Mononuclear cell (primary cell): ENCODE measurements around the gene SLC10A6. TPM values are rescaled to one million over a fixed set of nuclear protein-coding genes. Genes with fewer than 3 reads are reported as not detected.

ENCODE experiments used
- H3K27me3 ChIP-seq: 2 replicates; pipeline ENCODE4 v1.6.0; 2011; ENCODE audit warnings: low read length, control low read depth; ENCODE audit not compliant: insufficient read depth
- H3K4me1 ChIP-seq: 2 replicates; pipeline ENCODE4 v1.5.1; 2011; ENCODE audit warnings: mild to moderate bottlenecking, low read length, control low read depth; ENCODE audit not compliant: insufficient read depth
- H3K4me3 ChIP-seq: 2 replicates; pipeline ENCODE4 v1.5.1; 2011; ENCODE audit warnings: mild to moderate bottlenecking, low read length, moderate library complexity
- H3K9me3 ChIP-seq: 2 replicates; pipeline ENCODE4 v1.5.1; 2011; ENCODE audit warnings: low read depth, mild to moderate bottlenecking, control low read depth, low read length
- total RNA-seq: library from RNA; depleted of rRNA; stranded (reverse); fragments of >200 nt; gene quantifications from one replicate; pipeline ENCODE4 v1.2.3, GENCODE V29; 2012

SLC10A6 gene
- total RNA-seq, 1 donor: not detected

DNA sequence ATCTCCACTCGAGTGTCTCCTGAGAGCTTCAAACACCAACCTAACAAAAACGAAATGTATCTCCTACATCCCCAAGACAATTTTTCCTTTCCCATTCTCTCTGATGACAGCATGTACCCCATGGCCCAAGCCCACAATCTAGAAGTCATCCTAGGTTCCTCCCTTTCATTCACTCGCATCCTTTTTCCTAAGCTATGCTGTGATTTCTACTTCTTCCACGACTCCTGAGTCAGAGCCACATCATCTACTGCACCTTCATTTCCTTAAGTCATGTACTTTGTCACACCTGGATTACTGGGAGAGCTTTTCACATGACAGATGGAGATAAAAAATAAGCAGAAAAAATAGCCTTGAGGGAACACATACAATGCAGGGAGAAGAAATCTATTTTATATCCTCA is 23.0 kb upstream of the SLC10A6 start:
- no peaks in the 10 kb centered on the region for H3K27me3 ChIP-seq
- no peak overlapping the region for H3K4me3 ChIP-seq
- no peaks in the 10 kb centered on the region for H3K9me3 ChIP-seq
- peaks cover 3% of the 10 kb centered on the region for H3K4me1 ChIP-seq

DNA sequence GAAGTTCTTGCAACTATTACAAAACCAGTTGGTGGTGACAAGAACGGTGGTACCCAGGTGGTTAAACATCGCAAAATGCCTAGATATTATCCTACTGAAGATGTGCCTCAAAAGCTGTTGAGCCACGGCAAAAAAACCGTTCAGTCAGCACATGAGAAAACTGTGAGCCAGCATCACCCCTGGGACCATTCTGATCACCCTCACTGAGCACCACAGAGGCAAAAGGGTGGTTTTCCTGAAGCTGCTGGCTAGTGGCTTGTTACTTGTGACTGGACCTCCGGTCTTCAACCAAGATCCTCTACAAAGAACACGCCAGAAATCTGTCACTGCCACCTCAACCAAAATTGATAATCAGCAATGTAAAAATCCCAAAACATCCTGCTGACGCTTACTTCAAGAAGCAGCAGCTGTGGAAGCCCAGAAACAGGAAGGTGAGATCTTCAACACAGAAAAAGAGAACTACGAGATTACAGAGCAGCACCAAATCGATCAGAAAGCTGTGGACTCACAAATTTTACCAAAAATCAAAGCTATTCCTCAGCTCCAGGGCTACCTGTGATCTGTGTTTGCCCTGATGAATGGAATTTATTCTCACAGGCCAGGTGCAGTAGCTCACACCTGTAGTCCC is 21.4 kb upstream of the SLC10A6 start:
- no peak overlapping the region for H3K4me3 ChIP-seq
- no peaks in the 10 kb centered on the region for H3K27me3 ChIP-seq
- no peaks in the 10 kb centered on the region for H3K9me3 ChIP-seq
- peaks cover 3% of the 10 kb centered on the region for H3K4me1 ChIP-seq

DNA sequence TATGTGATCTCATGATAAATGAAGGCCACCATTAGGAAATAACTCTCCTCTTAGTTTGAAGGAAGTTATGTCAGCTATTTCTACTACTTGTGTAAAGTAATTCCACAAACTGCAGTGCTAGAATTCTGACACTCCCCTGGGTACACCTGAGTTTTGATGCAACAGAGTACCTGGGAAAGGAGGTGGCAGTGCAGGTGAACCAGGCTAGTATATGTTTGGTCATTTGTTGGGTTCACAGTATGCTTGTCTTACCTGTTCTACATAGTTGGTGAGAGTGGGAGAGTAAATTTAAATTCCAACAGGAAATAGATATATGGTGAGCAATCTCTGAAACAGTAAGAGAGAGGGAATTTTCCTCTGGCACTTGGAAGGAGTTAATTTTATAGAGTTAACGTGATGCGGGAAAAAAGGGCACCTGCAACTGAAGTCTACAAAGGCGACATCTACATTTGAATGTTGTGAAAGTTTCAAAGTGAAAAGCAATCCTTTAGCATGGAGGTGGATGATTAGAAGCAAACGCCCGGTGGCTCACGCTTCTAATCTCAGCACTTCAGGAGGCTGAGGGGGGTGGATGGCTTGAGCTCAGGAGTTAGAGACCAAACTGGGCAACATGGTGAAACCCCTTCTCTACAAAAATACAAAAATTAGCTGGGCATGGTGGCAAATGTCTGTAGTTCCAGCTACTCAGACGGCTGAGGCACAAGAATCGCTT is 8.3 kb upstream of the SLC10A6 start:
- no peaks in the 10 kb centered on the region for H3K27me3 ChIP-seq
- H3K4me1 ChIP-seq: no peaks in the 10 kb centered on the region
- no peak overlapping the region for H3K4me3 ChIP-seq
- H3K9me3 ChIP-seq: no peaks in the 10 kb centered on the region

DNA sequence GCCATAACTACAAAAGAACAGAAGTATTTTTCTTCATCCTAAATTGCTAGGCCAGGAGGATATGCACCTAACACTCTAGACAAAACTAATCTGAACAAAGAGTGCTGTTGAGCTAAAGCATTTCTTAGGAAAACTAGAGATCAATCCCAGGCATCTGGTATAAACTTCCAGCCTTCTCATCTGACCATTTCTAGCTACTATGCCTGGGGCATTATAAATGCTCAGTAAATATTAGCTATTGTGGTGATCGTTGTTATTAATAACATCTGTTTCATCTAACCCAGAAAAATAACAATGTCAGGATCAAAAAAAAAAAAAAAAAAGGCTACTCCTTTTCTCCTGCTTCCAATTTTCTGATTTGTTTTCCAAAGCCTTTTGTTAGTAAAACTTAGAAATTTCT is 7.7 kb upstream of the SLC10A6 start:
- H3K9me3 ChIP-seq: no peaks in the 10 kb centered on the region
- H3K27me3 ChIP-seq: no peaks in the 10 kb centered on the region
- no peaks in the 10 kb centered on the region for H3K4me1 ChIP-seq
- H3K4me3 ChIP-seq: no peak overlapping the region

DNA sequence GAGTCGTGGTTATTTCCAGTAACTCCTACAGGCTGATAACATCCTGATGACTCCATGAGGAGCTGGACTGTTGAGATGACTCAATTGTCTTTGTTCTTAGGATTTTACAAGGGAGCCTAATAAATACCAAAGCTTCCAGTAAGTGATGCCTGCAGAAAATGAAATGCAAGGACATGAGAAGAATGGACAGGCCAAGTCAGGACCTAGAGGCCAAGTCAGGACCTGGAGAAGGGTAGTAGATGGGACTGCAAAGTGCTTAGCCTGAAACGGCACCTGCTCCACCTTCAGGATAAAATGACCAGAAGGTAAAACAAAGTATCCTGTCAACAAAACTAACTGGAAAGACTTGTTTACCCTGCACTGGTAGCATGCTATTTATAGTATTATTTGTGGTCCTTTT is 6.4 kb upstream of the SLC10A6 start:
- H3K27me3 ChIP-seq: no peaks in the 10 kb centered on the region
- H3K4me1 ChIP-seq: no peaks in the 10 kb centered on the region
- H3K4me3 ChIP-seq: no peak overlapping the region
- H3K9me3 ChIP-seq: no peaks in the 10 kb centered on the region

DNA sequence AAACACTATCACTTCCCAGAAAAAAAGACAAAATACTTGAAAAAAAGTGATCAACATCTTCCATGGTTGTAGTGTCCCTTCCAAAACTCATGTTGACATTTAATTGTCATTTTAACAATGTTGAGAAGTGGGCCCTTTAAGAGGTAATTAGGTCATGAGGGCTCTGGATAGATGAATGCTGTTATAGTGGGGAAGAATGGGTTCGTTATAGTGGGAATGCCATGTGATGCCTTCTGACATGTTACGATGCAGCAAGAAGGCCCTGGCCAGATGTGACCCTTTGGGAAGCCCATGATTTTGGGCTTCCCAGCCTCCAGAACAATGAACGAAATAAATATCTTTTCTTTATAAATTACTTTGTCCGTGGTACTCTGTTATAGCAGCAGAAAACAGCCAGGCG is 4.0 kb upstream of the SLC10A6 start:
- no peaks in the 10 kb centered on the region for H3K27me3 ChIP-seq
- no peaks in the 10 kb centered on the region for H3K4me1 ChIP-seq
- no peak overlapping the region for H3K4me3 ChIP-seq
- H3K9me3 ChIP-seq: no peaks in the 10 kb centered on the region

DNA sequence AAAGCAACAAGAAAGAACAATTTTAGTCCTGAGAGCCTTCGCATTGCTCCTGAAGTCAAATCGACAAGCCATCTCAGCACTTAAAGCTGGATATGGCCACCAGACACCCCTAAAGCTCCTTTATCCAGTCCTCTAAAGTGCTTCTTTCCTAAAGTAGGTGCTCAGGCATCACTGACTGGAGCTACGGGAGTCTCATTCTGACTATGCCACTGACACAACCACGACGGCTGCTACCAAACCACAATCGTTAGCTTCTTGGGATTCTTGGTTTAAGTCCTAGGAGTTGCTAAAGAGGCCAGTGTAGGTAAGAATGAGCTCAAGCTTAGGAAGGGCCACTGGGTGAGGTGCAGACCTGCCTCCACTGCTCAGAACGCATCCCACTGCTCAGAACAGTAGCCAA is 1.0 kb downstream of the SLC10A6 start:
- no peaks in the 10 kb centered on the region for H3K27me3 ChIP-seq
- no peak overlapping the region for H3K4me3 ChIP-seq
- H3K9me3 ChIP-seq: no peaks in the 10 kb centered on the region
- no peaks in the 10 kb centered on the region for H3K4me1 ChIP-seq

DNA sequence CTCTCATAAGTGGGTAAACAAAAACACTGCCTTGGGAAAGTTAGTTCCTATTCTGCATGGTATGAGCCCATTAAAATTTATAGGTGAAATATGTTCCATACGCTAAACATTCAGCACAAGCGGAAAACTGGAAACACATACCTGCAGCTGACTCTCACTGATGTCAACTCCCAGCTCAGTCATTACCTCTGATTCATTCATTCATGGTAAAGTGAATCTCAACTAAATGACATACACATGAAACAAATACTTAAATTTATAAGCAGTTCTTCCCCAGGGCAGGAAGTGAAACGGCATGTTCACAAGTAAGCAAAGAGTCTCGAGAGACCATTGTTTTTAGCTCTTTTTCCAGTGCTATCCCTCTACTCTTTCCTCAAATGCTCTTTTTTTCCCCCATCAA is 1.6 kb downstream of the SLC10A6 start:
- Histone ChIP-seq H3K9me3 (no peaks in the 10 kb centered on the region), H3K27me3 (no peaks in the 10 kb centered on the region), H3K4me1 (no peaks in the 10 kb centered on the region), H3K4me3 (no peak overlapping the region)

DNA sequence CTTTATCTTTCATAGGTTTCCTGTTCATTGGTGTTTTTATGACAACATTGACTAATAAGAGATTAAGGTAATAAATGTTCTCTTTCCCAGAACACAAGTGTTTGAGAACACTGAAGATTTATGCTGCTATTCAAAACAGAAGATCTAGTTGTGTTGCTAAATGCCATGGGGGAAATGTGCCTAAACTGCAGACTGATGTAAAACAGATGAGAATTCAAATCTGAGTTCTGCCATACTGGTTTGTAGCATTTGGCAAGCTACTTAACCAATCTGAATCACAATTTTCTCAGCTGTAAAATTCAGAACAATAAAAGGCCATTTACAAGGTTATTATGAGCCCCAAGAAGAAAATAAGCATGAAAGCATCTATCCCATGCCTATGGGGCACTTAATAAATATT is 2.3 kb downstream of the SLC10A6 start:
- H3K27me3 ChIP-seq: no peaks in the 10 kb centered on the region

DNA sequence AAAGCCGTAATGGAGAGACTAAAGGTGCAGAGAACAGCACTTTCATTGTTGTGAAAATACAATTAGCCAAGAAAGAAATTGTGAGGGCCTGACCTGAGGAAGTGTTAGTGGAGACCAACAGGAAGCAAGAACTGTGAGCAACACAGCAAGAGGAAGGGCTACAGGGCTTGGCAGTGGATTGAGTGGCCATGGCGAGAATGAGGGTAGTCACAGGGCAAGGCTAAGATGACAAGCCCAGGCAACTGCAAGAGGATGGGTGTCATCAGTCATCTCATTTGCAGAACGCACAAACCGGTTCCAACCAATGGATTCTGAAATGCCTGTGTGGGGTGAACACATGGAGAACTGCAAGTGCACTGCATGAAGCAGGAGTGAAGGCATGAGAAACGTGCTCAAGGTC is 3.6 kb downstream of the SLC10A6 start:
- H3K4me3 ChIP-seq: no peak overlapping the region
- H3K4me1 ChIP-seq: no peaks in the 10 kb centered on the region
- no peaks in the 10 kb centered on the region for H3K27me3 ChIP-seq
- no peaks in the 10 kb centered on the region for H3K9me3 ChIP-seq

More for the DNA sequence above, 2.3 kb downstream of the SLC10A6 start:
- no peak overlapping the region for H3K4me3 ChIP-seq
- H3K4me1 ChIP-seq: no peaks in the 10 kb centered on the region
- H3K9me3 ChIP-seq: no peaks in the 10 kb centered on the region

DNA sequence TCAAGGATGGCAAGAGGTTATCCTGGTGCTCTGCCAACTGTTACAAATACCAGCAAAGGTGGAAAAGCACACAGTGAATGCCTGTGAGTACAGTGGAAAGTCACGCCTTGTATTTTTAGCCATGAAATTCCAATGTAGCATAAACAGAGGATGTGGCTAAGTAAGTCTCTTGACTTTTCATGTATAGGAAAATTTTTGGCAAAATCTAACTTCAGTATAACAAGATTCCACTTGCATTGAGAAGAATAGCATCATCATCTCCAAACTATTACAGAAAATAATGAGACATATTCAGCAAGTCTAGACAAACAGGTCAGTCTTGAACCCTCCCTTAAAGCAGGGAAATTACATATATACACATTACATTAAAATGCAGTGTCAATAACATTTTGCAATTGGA is 7.9 kb downstream of the SLC10A6 start:
- Histone ChIP-seq H3K27me3 (no peaks in the 10 kb centered on the region), H3K4me1 (no peaks in the 10 kb centered on the region), H3K9me3 (no peaks in the 10 kb centered on the region)

DNA sequence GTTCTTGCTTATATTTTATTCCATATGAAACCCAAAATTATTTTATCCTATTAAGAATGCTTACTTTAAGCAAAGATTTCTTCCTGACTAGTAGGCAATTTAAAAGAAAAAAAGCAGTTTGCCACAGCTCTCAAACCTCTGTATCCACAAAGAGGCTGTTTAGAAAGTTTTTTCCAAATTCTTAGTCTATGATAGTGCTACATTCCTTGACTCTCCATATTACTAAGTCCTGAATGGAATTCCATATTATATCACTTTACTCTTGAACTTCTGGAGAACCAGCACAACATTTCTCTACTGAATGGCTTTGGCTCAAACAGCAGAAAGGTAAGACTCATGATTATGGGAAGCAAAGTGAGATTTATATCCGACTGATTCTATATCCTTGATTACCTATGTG is 8.3 kb downstream of the SLC10A6 start:
- no peaks in the 10 kb centered on the region for H3K27me3 ChIP-seq
- H3K4me1 ChIP-seq: no peaks in the 10 kb centered on the region
- H3K4me3 ChIP-seq: no peak overlapping the region
- no peaks in the 10 kb centered on the region for H3K9me3 ChIP-seq

More for the DNA sequence above, 7.9 kb downstream of the SLC10A6 start:
- no peak overlapping the region for H3K4me3 ChIP-seq

DNA sequence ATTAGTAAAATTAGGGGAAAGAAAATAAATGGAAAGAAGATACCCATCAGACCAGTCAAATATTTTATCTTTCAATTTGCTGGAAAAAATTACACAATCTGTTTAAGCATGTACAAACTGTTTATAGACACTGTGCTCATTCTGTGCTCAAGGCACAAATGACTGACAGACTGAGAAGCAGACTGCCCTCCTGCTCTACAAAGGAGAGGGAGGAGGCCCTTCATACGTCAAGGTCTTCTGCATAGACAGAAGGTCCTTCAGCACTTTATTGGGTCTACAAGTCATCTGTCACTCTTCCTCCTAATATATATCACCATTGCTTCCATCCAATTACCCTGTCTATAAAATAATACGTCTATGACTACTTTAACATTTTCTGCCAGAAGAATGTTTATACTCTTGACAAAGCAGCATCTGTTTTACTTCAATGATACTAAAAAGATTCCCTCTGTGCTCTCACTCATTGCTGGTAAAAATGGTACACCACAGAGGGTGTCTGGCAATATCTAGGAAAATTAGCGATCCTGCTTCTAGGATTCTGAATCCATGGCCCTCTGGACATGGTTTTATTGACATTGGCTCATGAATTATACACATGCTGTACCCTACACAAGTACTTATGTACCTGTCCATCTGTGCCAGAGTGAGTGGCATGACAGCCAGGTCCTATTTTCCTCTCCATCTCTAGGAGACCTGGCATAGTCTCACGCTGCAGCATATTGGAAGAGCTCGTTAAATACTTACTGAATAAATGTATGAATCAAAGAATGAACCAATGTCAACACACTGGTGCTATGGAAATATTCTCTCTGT is 11.3 kb downstream of the SLC10A6 start:
- no peak overlapping the region for H3K4me3 ChIP-seq
- H3K9me3 ChIP-seq: no peaks in the 10 kb centered on the region
- no peaks in the 10 kb centered on the region for H3K27me3 ChIP-seq
- H3K4me1 ChIP-seq: no peaks in the 10 kb centered on the region

DNA sequence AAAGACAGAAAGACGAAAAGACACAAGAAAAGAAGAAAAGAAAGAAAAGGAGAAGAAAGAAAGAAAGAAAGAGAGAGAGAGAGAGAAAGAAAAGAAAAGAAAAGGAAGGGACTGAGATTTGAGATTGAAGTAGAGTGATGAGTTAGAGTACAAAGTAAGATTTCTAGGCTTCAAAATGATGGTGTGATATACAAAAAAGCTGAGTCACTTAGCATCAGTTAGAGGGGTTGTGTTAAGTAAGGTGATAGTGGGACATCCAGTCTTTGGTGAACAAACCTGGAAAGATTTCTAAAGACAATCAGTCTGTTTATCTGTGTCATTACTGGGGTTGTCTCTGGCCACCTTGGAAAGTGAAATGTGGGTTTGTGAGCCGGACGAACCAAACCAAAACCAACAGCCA is 13.5 kb downstream of the SLC10A6 start:
- Histone ChIP-seq H3K9me3 (no peaks in the 10 kb centered on the region), H3K27me3 (no peaks in the 10 kb centered on the region), H3K4me3 (no peak overlapping the region), H3K4me1 (no peaks in the 10 kb centered on the region)

DNA sequence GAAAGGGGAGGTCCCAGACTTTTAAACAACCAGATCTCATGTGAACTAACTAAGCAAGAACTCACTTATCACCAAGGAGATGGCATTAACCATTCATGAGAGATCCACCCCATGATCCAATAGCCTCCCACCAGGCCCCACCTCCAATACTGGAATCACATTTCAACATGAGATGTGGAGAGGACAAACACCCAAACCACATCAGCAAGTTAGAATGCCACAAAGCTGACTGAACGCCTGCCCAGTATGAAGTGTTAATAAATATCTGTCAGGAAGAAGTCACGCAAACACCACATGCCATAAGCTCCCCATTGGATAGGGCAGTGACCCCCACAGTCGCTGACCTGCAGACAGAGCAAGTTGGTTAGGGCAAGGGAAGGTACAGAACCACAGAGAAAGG is 14.3 kb downstream of the SLC10A6 start:
- no peak overlapping the region for H3K4me3 ChIP-seq
- no peaks in the 10 kb centered on the region for H3K9me3 ChIP-seq
- H3K27me3 ChIP-seq: no peaks in the 10 kb centered on the region
- H3K4me1 ChIP-seq: no peaks in the 10 kb centered on the region
